ENCODE measurements around the gene IPO11.
"Not testable (repeated sequence)": the region's sequence is repeated elsewhere in the genome, so short reads cannot be mapped to it uniquely, and the experiment has no call there.

Gene IPO11

DNA sequence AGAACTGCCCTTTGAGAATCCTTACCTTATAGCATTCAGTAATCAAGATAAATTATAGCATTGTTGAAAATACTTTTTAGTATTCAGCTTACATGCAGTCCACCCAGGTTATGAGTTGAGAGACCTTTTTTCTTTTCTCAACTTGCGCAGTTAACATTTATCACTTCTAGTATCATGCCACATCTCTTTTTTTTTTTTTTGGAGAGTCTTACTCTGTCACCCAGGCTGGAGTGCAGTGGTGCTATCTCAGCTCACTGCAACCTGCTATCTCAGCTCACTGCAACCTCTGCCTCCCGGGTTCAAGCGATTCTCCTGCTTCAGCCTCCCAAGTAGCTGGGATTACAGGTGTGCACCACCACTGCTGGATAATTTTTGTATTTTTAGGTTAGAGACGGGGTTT lies 195.1 kb downstream of the IPO11 start:
- no peak for DNase-seq

DNA sequence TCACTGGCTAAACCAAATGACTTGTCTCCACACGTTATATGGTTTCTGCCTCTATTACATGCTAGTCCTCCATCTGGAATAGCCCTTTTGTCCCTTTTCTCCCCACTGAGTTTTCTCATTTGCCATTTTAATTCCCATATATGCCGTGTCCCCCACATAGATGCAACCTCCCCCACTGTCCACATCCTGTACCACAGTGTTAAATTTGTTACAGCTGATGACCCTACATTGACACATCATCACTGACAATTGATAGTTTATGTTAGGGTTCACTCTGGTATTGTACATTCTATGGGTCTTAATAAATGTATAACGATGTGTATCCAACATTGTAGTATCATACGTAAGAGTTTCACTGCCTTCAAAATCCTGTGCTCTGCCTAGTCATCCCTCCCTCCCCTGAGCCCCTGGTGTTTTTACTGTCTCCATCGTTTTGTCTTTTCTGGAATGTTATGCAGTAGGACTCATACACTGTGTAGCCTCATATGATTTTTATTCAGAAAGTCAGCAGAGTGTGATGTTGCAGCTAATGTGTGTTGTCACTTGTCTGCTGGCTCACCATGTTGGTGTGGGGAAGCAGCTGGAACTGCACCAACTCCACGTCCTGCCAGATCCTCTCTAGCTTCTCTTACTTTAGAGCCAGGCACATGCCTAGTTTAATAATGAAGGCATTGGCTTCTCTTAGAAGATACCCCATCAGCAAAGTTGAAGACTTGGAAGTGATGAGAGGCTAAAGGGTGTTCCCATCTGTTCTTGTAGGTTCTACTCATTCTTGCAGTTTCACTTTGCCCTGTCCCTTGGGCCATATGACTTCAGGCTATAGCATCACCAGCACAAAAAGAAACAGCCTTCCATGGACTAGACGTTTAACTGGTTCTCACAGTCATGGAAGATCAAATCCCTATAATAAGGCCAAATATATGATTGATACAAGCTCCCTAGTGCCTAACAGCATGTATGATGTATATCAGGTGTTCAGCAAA lies 196.3 kb downstream of the IPO11 start:
- DNase-seq, result no peak

DNA sequence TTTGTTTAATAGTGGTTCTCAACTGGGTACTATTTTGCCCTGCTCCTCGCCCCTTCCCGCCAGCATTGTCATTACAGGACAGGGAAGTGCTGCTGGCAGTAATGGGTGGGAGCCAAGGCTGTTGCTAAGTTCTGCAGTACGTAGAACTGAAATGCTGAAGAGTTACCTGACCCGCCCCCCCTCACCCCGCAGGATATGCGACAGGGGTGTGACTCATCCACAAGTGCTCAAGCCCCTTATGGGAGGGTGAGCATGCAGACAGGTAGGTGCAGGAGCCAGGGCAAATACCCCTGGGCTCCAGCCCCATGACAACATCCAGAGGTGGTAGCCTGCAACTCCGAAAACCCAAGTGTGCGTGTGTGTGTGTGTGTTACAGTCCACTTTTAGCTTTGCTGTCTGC lies 201.8 kb downstream of the IPO11 start:
- DNase-seq, result no peak

DNA sequence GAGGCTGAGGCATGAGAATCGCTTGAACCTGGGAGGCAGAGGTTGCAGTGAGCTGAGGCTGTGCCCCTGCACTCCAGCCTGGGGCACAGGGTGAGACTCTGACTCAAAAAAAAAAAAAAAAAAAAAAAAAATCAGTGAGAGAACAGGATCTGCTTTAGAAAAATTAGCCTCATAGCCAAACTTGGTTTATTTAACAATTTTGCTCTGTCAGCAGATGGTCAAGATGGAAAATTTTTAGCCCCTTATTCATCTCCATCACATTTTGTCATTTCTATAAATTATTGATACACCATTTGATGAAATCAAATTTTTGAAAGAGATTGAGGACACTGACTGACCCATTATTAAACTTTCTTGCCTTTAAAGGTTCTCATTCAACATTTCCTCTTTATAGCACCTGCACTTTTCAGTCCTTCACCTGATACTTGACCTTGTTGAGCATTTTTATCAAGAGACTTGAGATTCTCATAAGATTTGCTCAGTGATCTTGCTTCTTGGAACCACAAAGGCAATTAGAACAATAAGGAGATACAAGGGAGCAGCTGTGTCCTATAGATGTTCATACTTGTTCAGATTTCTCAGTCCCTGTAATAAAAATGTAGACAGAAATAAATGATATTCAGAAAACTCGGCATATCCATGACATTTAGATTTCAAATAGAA lies 204.2 kb downstream of the IPO11 start:
- no peak for DNase-seq

- no peak for DNase-seq
Measured at GRCh38 chr5:62617943-62618342, 205.4 kb downstream of the IPO11 start.

DNA sequence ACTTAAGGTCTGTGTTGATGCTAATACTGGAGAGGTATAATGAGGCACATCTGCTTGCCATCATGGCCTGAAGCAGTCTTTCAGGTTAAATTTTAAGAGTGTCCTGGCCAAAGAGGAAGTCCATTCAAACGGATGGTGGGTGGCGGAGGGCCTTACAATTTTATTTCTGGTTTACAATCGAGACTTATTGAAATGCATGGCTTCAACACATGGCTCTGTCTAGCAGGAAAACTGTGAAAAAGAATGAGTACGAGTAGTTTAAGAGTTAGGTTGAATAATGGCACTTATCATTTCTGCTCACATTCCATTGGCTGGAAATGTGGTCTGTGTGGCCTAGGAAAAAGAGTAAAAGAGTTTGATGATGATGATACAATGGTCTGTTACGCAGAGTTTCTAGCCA lies 208.2 kb downstream of the IPO11 start:
- DNase-seq, result no peak

DNA sequence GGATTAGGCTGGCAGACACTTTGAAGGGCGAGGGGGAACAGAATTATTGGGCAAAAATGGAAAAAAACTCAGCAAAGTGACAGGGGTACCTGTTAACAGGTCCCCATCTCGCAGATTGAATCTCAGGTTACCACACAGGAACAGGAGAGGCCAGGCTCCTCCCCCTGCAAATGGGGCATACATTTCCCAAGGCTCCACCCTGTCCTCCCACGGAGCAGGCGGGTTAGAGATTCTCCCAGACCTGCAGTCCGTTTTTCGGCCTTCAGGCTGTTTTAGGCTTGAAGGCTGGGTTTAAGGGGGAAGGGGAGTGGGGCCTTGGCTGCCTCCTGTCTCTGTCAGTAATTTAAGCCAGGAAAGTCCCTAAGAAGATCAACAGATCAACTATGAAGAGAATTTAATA lies 208.7 kb downstream of the IPO11 start:
- no peak for DNase-seq

GRCh38 chr5:62623271-62623670 lies 210.7 kb downstream of the IPO11 start:
- no peak for DNase-seq

GRCh38 chr5:62624436-62624835 lies 211.9 kb downstream of the IPO11 start:
- not testable (repeated sequence) for DNase-seq

- no peak for DNase-seq
Measured at GRCh38 chr5:62626534-62626933, 214.0 kb downstream of the IPO11 start.

DNA sequence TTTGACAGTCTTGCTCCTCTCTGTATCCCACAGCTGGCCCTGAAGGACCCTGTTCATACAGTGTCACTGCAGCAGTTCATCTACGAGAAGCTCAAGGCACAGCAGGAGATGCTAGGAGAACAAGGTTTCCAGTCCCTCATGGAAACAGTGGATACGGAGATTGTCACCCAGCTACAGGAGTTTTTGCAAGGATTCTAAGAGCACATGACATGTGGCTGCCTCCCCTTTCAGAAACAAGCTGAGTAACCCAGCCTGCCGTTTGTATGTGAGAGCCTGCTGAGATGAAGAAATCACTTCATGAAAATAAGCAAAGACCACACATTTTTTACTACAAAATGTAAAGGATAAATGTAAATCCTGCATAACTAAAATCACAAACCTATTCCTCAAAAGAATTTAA lies 214.6 kb downstream of the IPO11 start:
- DNase-seq, result no peak

- no peak for DNase-seq
Measured at GRCh38 chr5:62627901-62628300, 215.3 kb downstream of the IPO11 start.

DNA sequence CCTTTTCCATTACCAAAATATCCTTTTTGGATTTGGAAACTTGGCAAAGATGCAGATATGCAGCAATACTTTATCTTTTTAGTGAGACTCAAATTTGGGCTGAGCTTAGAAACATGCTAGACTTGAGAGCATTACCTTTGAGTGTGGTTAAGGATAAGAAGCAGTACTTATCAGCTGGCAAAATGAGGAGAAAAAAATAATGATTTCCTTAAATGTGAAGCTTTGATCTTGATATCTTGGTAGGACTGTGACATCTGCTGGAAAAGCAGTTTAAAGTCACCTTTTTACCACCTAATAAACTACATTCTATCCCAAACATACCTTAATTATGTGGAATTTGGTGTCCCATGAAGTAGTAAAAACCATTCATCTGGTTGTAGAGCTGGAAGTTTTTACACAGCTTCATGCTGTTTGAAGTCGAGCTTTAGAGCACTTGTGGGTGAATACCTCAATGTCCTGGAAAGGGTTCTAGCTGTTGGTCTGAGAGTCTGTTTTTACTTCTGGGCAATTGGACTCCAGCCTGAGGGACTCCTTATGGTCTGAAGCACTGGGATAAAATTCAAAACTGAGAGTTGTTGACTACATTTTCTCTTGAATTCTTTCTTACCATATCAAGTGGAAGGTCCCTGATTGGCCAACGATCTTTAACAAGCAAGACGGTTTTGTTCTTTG lies 219.5 kb downstream of the IPO11 start:
- DNase-seq, result no peak

DNA sequence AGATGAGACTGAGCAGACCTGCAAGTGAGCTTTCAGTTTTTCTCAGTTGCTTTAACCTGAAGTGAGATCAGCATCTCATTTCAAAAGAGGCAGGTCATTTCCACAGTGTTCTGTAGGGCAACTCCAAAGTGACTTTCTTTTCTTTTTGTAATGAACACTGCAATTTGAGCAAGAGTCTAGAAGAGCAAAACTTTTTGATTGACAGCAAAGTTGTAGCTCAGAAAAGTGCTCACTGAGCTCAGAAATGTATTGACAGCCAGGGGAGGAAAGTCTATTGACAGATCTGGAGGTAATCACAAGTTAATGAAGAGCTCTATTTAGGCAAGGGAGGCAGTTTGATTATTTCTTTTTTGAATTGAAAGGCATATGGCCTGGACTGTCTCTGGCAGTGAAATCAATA lies 220.7 kb downstream of the IPO11 start:
- no peak for DNase-seq

DNA sequence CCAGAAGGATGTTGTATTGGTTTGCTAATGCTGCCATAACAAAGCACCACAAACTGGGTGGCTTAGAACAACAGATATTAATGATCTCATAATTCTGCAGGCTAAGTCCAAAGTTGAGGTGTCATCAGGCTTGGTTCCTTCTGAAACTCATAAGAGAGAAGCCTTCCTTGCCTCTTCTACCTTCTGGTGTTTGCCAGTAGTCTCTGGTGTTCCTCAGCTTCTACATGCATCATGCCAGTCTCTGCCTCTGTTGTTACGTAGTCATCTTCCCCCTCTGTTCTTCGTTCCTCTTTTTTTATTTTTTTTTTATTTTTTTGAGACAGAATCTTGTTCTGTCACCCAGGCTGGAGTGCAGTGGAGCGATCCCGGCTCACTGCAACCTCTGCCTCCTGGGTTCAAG lies 227.9 kb downstream of the IPO11 start:
- no peak for DNase-seq

DNA sequence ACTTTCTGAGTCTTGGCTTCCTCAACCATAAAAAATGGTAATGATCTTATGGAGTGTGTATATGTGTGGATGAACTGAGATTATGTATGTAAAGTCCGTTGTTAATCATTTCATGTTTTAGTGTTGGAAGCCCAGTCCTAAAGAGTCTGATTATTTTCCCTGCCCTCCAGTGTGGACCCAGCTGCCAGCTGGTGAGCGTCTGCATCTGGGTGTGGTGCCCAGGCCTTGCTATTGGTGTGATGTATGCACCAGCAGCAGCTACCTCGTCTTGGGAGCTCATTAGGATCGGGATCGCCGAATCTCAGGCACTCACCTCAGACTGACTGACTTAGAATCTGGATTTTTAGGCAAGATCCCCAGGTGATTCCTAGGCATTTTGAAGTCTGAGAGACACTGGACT lies 229.9 kb downstream of the IPO11 start:
- no peak for DNase-seq

GRCh38 chr5:62643556-62644451 lies 231.2 kb downstream of the IPO11 start:
- no peak for DNase-seq

- no peak for DNase-seq
Measured at GRCh38 chr5:62645223-62645622, 232.7 kb downstream of the IPO11 start.

- no peak for DNase-seq
Measured at GRCh38 chr5:62647241-62647640, 234.7 kb downstream of the IPO11 start.

- DNase-seq, result no peak
Measured at GRCh38 chr5:62649025-62649424, 236.5 kb downstream of the IPO11 start.

DNA sequence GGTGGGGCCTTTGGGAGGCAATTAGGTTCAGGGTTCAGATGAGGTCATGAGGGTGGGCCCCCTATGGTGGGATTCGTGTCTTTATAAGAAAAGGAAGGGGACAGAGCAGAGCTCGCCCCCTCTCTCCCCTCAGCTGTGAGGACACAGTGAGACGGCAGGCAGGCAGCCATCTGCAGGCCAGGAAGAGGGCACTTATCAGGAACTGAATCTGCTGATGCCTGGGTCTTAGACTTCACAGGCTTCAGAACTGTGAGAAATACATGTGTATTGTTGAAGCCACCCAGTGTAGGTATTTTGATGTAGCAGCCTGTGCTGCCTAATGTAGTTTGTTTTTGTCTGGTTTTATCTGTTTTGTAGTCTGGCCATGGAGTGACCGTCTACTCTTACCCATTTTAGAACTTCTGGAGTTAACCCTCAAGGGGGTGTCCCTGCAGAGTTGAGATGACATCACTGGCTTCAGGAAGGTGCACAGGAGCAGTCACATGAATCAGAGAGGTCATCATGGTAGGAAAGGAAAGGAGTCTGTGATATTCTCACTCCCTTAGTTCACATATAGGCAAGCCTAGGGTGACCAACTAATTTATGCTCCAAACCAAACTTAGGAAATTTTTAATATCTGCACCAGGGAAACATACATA lies 237.0 kb downstream of the IPO11 start:
- no peak for DNase-seq

GRCh38 chr5:62650197-62650596 lies 237.6 kb downstream of the IPO11 start:
- no peak for DNase-seq
